Activated T-cell treated with anti-CD3 and anti-CD28 coated beads, Interleukin-2, amount 50 U/mL, for 24 hours (primary cell): ENCODE measurements around the gene RELT.

ENCODE experiments used
- DNase-seq: peaks from one replicate; pipeline ENCODE4 v3.0.0-alpha.2; 2020
- H3K27ac Mint-ChIP-seq: 2 replicates; pipeline ENCODE4 v1.8.0; 2020; ENCODE audit warnings: mild to moderate bottlenecking, mixed read lengths
- H3K27me3 Mint-ChIP-seq: 2 replicates; pipeline ENCODE4 v1.8.0; 2020; ENCODE audit warnings: mixed read lengths
- H3K36me3 Mint-ChIP-seq: 2 replicates; pipeline ENCODE4 v1.8.0; 2020; ENCODE audit warnings: low read depth, mixed read lengths
- H3K4me1 Mint-ChIP-seq: 2 replicates; pipeline ENCODE4 v1.8.0; 2020; ENCODE audit warnings: low read depth, mixed read lengths
- H3K4me3 Mint-ChIP-seq: 2 replicates; pipeline ENCODE4 v1.8.0; 2020; ENCODE audit warnings: mild to moderate bottlenecking, moderate library complexity, mixed read lengths
- H3K9me3 Mint-ChIP-seq: 2 replicates; pipeline ENCODE4 v1.8.0; 2020; ENCODE audit warnings: mixed read lengths

The RELT gene

GRCh38 chr11:73388265-73389133, 12.3 kb downstream of the RELT start:
- DNase-seq = no peak
- peaks cover 44% of the 10 kb centered on the region for H3K4me1 Mint-ChIP-seq
- no peak overlapping the region for H3K4me3 Mint-ChIP-seq
- H3K9me3 Mint-ChIP-seq = no peaks in the 10 kb centered on the region
- peak overlapping the region; percentile 79 for H3K27ac Mint-ChIP-seq
- H3K27me3 Mint-ChIP-seq = no peaks in the 10 kb centered on the region
- peaks cover 61% of the 10 kb centered on the region for H3K36me3 Mint-ChIP-seq

GRCh38 chr11:73389134-73389525, 12.9 kb downstream of the RELT start:
- Mint-ChIP-seq H3K27me3 (no peaks in the 10 kb centered on the region), H3K27ac (no peak overlapping the region), H3K4me3 (no peak overlapping the region), H3K9me3 (no peaks in the 10 kb centered on the region), H3K4me1 (peaks cover 37% of the 10 kb centered on the region), H3K36me3 (peaks cover 66% of the 10 kb centered on the region)
- DNase-seq = no peak

GRCh38 chr11:73389916-73390315, 13.7 kb downstream of the RELT start:
- Mint-ChIP-seq H3K4me3 (no peak overlapping the region), H3K27me3 (no peaks in the 10 kb centered on the region), H3K4me1 (peaks cover 30% of the 10 kb centered on the region), H3K9me3 (no peaks in the 10 kb centered on the region), H3K36me3 (peaks cover 71% of the 10 kb centered on the region), H3K27ac (peak overlapping the region; percentile 71)
- DNase-seq = no peak

GRCh38 chr11:73390601-73391565, 14.7 kb downstream of the RELT start:
- H3K36me3 Mint-ChIP-seq = peaks cover 75% of the 10 kb centered on the region
- H3K4me1 Mint-ChIP-seq = peaks cover 20% of the 10 kb centered on the region
- DNase-seq = no peak
- peak overlapping the region; percentile 71 for H3K27ac Mint-ChIP-seq
- H3K9me3 Mint-ChIP-seq = no peaks in the 10 kb centered on the region
- no peaks in the 10 kb centered on the region for H3K27me3 Mint-ChIP-seq
- no peak overlapping the region for H3K4me3 Mint-ChIP-seq

GRCh38 chr11:73391665-73392064, 15.5 kb downstream of the RELT start:
- Mint-ChIP-seq H3K27ac (no peak overlapping the region), H3K36me3 (peaks cover 82% of the 10 kb centered on the region), H3K4me1 (peaks cover 13% of the 10 kb centered on the region), H3K9me3 (no peaks in the 10 kb centered on the region), H3K27me3 (no peaks in the 10 kb centered on the region), H3K4me3 (no peak overlapping the region)
- no peak for DNase-seq

- no peaks in the 10 kb centered on the region for H3K27me3 Mint-ChIP-seq
- no peaks in the 10 kb centered on the region for H3K9me3 Mint-ChIP-seq
- H3K36me3 Mint-ChIP-seq = peaks cover 86% of the 10 kb centered on the region
- H3K4me1 Mint-ChIP-seq = peaks cover 10% of the 10 kb centered on the region
- H3K4me3 Mint-ChIP-seq = no peak overlapping the region
- H3K27ac Mint-ChIP-seq = no peak overlapping the region
- no peak for DNase-seq
Observed at GRCh38 chr11:73392108-73393010, 16.2 kb downstream of the RELT start.

- H3K4me1 Mint-ChIP-seq = peaks cover 7% of the 10 kb centered on the region
- no peaks in the 10 kb centered on the region for H3K9me3 Mint-ChIP-seq
- DNase-seq = no peak
- no peak overlapping the region for H3K4me3 Mint-ChIP-seq
- peaks cover 87% of the 10 kb centered on the region for H3K36me3 Mint-ChIP-seq
- H3K27me3 Mint-ChIP-seq = no peaks in the 10 kb centered on the region
- peak overlapping the region; percentile 5 for H3K27ac Mint-ChIP-seq
Observed at GRCh38 chr11:73393011-73393380, 16.8 kb downstream of the RELT start.

GRCh38 chr11:73393479-73394415, 17.5 kb downstream of the RELT start:
- Mint-ChIP-seq H3K9me3 (no peaks in the 10 kb centered on the region), H3K27me3 (no peaks in the 10 kb centered on the region), H3K4me3 (no peak overlapping the region), H3K36me3 (peaks cover 90% of the 10 kb centered on the region), H3K4me1 (peaks cover 3% of the 10 kb centered on the region), H3K27ac (peak overlapping the region; percentile 5)
- DNase-seq = peak; percentile 74

GRCh38 chr11:73394416-73395296, 18.5 kb downstream of the RELT start:
- H3K4me1 Mint-ChIP-seq = peaks cover 3% of the 10 kb centered on the region
- no peak overlapping the region for H3K27ac Mint-ChIP-seq
- peaks cover 91% of the 10 kb centered on the region for H3K36me3 Mint-ChIP-seq
- H3K27me3 Mint-ChIP-seq = no peaks in the 10 kb centered on the region
- DNase-seq = no peak
- H3K9me3 Mint-ChIP-seq = no peaks in the 10 kb centered on the region
- H3K4me3 Mint-ChIP-seq = no peak overlapping the region

GRCh38 chr11:73395297-73396208, 19.4 kb downstream of the RELT start:
- Mint-ChIP-seq H3K27me3 (no peaks in the 10 kb centered on the region), H3K9me3 (no peaks in the 10 kb centered on the region), H3K4me3 (no peak overlapping the region), H3K4me1 (no peaks in the 10 kb centered on the region), H3K36me3 (peaks cover 86% of the 10 kb centered on the region), H3K27ac (no peak overlapping the region)
- no peak for DNase-seq

GRCh38 chr11:73396251-73396930, 20.2 kb downstream of the RELT start:
- H3K9me3 Mint-ChIP-seq = no peaks in the 10 kb centered on the region
- H3K4me1 Mint-ChIP-seq = no peaks in the 10 kb centered on the region
- peaks cover 82% of the 10 kb centered on the region for H3K36me3 Mint-ChIP-seq
- H3K27me3 Mint-ChIP-seq = no peaks in the 10 kb centered on the region
- no peak overlapping the region for H3K4me3 Mint-ChIP-seq
- H3K27ac Mint-ChIP-seq = peak overlapping the region; percentile 34
- DNase-seq = no peak
